ENCODE measurements around the gene RAB29. TPM values are rescaled to one million over a fixed set of nuclear protein-coding genes. Genes with fewer than 3 reads are reported as not detected.

RAB29 gene
- polyA plus RNA-seq, 1 of the 3 experiments (the other 2 are of a cell fraction) = 9.2 TPM

DNA sequence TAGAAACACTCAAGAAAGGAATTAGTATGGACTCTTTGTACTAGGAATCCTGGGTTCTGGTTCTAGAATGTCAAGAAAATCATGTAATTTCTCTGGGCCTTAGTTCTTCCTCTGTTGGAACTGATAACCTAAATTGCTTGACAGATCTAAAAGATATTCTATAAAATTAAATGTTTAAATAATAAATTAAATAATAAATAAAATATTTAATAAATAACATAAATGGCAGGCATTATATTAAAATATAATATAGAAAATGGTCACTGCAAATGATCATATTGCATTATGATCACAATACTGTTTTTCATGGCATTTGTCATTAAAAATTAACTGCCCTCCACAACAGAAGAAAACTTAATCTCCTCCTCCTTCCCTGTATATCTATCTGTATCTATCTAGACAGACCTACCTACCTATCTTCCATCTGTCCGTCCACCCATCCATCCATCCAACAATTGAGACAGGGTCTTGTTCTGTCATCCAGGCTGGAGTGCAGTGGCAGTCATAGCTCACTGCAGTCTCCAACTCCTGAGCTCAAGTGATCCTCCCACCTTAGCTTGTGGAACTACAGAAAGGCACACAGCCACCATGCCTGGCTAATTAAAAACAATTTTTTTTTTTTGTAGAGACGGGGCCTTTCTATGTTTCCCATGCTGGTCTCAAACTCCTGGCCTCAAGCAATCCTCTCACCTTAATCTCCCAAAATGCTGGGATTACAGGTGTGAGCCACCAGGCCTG is 41.7 kb downstream of the RAB29 start:
- H3K9ac ChIP-seq = no peak overlapping the region
- ChIA-PET CTCF (interaction anchor here (1.2 to 2.6 kb wide), 5 partner anchors 23 to 209 kb away, joined by 3 to 13 read pairs (median 5); no protein-coding TSS in a partner anchor), POLR2A (interaction anchor here (0.6 kb wide), 1 partner anchor 12 kb away, joined by 4 read pairs; no protein-coding TSS in a partner anchor)
- H3K27me3 ChIP-seq (ENCODE audit: insufficient read depth) = no peaks in the 10 kb centered on the region
- no peak overlapping the region for H2AFZ ChIP-seq (ENCODE audit: low read depth)
- DNase-seq = no peak
- peaks cover 89% of the 10 kb centered on the region for H4K20me1 ChIP-seq (ENCODE audit: insufficient read depth)
- H3K27ac ChIP-seq (ENCODE audit: low read depth in 2 of 2, low read length in 1 of 2) = peak overlapping the region in 1 of 2 experiments; percentile 25; a peak in 2 of 4 replicates
- peaks cover 100% of the 10 kb centered on the region for H3K79me2 ChIP-seq (ENCODE audit: insufficient read depth)
- no peaks in the 10 kb centered on the region for H3K4me1 ChIP-seq (ENCODE audit: control insufficient read depth in 1 of 2, insufficient read depth in 2 of 2, low read depth in 1 of 2, low read length in 1 of 2)
- H3F3A ChIP-seq (replicated peaks; ENCODE audit: insufficient read depth) = peaks cover 36% of the 10 kb centered on the region
- TF ChIP-seq YY1 (IDR thresholded peaks at IDR 0.05; ENCODE audit: low read depth) (no peak), CHD2 (IDR thresholded peaks at IDR 0.05; ENCODE audit: low read length, partially characterized antibody) (no peak), NFIC (IDR thresholded peaks at IDR 0.05; ENCODE audit: borderline replicate concordance) (no peak), RXRA (IDR thresholded peaks at IDR 0.05; ENCODE audit: borderline replicate concordance, low read depth) (no peak), JUND (IDR thresholded peaks at IDR 0.05) (no peak), TCF12 (IDR thresholded peaks at IDR 0.05) (no peak), CTCF (IDR thresholded peaks at IDR 0.05) (no peak), POLR2AphosphoS5 (IDR thresholded peaks at IDR 0.05; ENCODE audit: low read depth, low read length) (no peak), GATA2 (CRISPR knock-in tag; IDR thresholded peaks at IDR 0.05) (no peak)
- 87% methylated on average over 2 of the region's 2 CpGs for WGBS (ENCODE audit: low lambda C conversion rate)
- no peak overlapping the region for H3K4me2 ChIP-seq
- no peaks in the 10 kb centered on the region for H3K9me3 ChIP-seq
- H3K9me2 ChIP-seq = no peaks in the 10 kb centered on the region
- no peak overlapping the region for H3K4me3 ChIP-seq (ENCODE audit: low read depth in 2 of 2, low read length in 1 of 2)
- peaks cover 11 to 67% of the 10 kb centered on the region in 2 experiments for H3K36me3 ChIP-seq (replicated peaks in 1 of 2; ENCODE audit: control insufficient read depth in 1 of 2, insufficient read depth in 2 of 2, low read length in 1 of 2)

- ChIA-PET POLR2A (no interaction called here), CTCF (interaction anchor here (0.6 to 3.0 kb wide), 6 partner anchors 8 to 247 kb away, joined by 3 to 13 read pairs (median 6); no protein-coding TSS in a partner anchor)
- no peak for DNase-seq
- no peaks in the 10 kb centered on the region for H3K9me2 ChIP-seq
- TF ChIP-seq FOXM1 (IDR thresholded peaks at IDR 0.05; ENCODE audit: low read depth) (no peak), TEAD4 (IDR thresholded peaks at IDR 0.05; ENCODE audit: borderline replicate concordance, insufficient read depth) (no peak), USF1 (IDR thresholded peaks at IDR 0.05; ENCODE audit: borderline replicate concordance, low read depth) (no peak), CTCF (IDR thresholded peaks at IDR 0.05) (no peak), CHD2 (IDR thresholded peaks at IDR 0.05; ENCODE audit: low read length, partially characterized antibody) (no peak), SIN3A (IDR thresholded peaks at IDR 0.05; ENCODE audit: borderline replicate concordance, low read depth, low read length) (no peak)
- TF ChIP-seq, protein P1, sequence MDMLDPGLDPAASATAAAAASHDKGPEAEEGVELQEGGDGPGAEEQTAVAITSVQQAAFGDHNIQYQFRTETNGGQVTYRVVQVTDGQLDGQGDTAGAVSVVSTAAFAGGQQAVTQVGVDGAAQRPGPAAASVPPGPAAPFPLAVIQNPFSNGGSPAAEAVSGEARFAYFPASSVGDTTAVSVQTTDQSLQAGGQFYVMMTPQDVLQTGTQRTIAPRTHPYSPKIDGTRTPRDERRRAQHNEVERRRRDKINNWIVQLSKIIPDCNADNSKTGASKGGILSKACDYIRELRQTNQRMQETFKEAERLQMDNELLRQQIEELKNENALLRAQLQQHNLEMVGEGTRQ (IDR thresholded peaks at IDR 0.05; ENCODE audit: borderline replicate concordance, low read depth, low read length) = no peak
- H3K4me3 ChIP-seq (ENCODE audit: low read depth in 2 of 2, low read length in 1 of 2) = no peak overlapping the region
- peaks cover 100% of the 10 kb centered on the region for H3K79me2 ChIP-seq (ENCODE audit: insufficient read depth)
- no peaks in the 10 kb centered on the region for H3K9me3 ChIP-seq
- H3K4me1 ChIP-seq (ENCODE audit: control insufficient read depth in 1 of 2, insufficient read depth in 2 of 2, low read depth in 1 of 2, low read length in 1 of 2) = no peaks in the 10 kb centered on the region
- H3K9ac ChIP-seq = no peak overlapping the region
- H3K4me2 ChIP-seq = no peak overlapping the region
- H3K27me3 ChIP-seq (ENCODE audit: insufficient read depth) = no peaks in the 10 kb centered on the region
- H3K36me3 ChIP-seq (replicated peaks in 1 of 2; ENCODE audit: control insufficient read depth in 1 of 2, insufficient read depth in 2 of 2, low read length in 1 of 2) = peaks cover 32 to 71% of the 10 kb centered on the region in 2 experiments
- peaks cover 10% of the 10 kb centered on the region for H3F3A ChIP-seq (replicated peaks; ENCODE audit: insufficient read depth)
- 96% methylated on average over 9 of the region's 9 CpGs for WGBS (ENCODE audit: low lambda C conversion rate)
- H4K20me1 ChIP-seq (ENCODE audit: insufficient read depth) = peaks cover 80% of the 10 kb centered on the region
- no peak overlapping the region for H3K27ac ChIP-seq (ENCODE audit: low read depth in 2 of 2, low read length in 1 of 2)
- no peak overlapping the region for H2AFZ ChIP-seq (ENCODE audit: low read depth)
Observed at GRCh38 chr1:205729945-205730610, 45.2 kb downstream of the RAB29 start.
